PC-3 (cell line): ENCODE results near the gene GLI1. TPM values are rescaled to one million over a fixed set of nuclear protein-coding genes. Genes with fewer than 3 reads are reported as not detected.

Source experiments
- ATAC-seq: fragments of 200-7000 bp; cut with Tn5 transposase; 2 replicates; pipeline ENCODE4 v1.9.1; 2020; ENCODE audit warnings: mild to moderate bottlenecking, moderate library complexity
- BruUV-seq: library from RNA; stranded (reverse); fragments of 400-500 nt; replicated peaks from 2 replicates; lab custom pipeline; 2021; lab: Mats Ljungman, UMichigan
- CTCF ChIA-PET: fragments of 300-600 bp; sonication (Branson Sonifier 250); formaldehyde crosslinking; loops from one replicate; lab custom pipeline; 2022; ENCODE audit warnings: antibody characterized with exemption; lab: Charles Lee
- POLR2A ChIA-PET: fragments of 300-600 bp; sonication (Branson Sonifier 250); formaldehyde crosslinking; loops from one replicate; lab custom pipeline; 2022; ENCODE audit warnings: antibody characterized with exemption; ENCODE audit not compliant: unreplicated experiment; lab: Charles Lee
- DNase-seq: peaks from one replicate; pipeline ENCODE4 v3.0.0-alpha.2; 2015
- H2AFZ ChIP-seq: fragments of 300-600 bp; sonication (generic); 2 replicates; pipeline ENCODE4 v1.6.0; 2016; ENCODE audit warnings: antibody characterized with exemption, low read length
- H3F3A ChIP-seq: fragments of 300-600 bp; sonication (generic); one replicate; pipeline ENCODE4 v1.6.0; 2017; ENCODE audit warnings: antibody characterized with exemption, low read length, control low read depth, mild to moderate bottlenecking; ENCODE audit not compliant: unreplicated experiment
- H3K27ac ChIP-seq: fragments of 300-600 bp; sonication (generic); 2 replicates; pipeline ENCODE4 v1.5.1; 2016; ENCODE audit warnings: mild to moderate bottlenecking, low read length
- H3K27me3 ChIP-seq: fragments of 300-600 bp; sonication (generic); 2 replicates; pipeline ENCODE4 v1.6.1; 2016; ENCODE audit warnings: low read length, mixed read lengths
- H3K36me3 ChIP-seq: fragments of 300-600 bp; sonication (generic); 2 replicates; pipeline ENCODE4 v1.6.1; 2016; ENCODE audit warnings: low read depth, mixed run types, low read length, mixed read lengths
- H3K4me1 ChIP-seq: fragments of 300-600 bp; sonication (generic); 2 replicates; pipeline ENCODE4 v1.5.1; 2016; ENCODE audit warnings: low read length; ENCODE audit not compliant: insufficient read depth
- H3K4me2 ChIP-seq: fragments of 300-600 bp; sonication (generic); 2 replicates; pipeline ENCODE4 v1.6.0; 2016; ENCODE audit warnings: low read length
- H3K4me3 ChIP-seq: fragments of 300-600 bp; sonication (generic); 2 replicates; pipeline ENCODE4 v1.5.1; 2016; ENCODE audit warnings: mild to moderate bottlenecking, low read length, mixed read lengths
- H3K79me2 ChIP-seq: fragments of 300-600 bp; sonication (generic); 2 replicates; pipeline ENCODE4 v1.6.1; 2017; ENCODE audit warnings: low read length, mixed read lengths
- H3K9ac ChIP-seq: fragments of 300-600 bp; sonication (generic); 2 replicates; pipeline ENCODE4 v1.6.0; 2016; ENCODE audit warnings: mild to moderate bottlenecking, low read length
- H3K9me2 ChIP-seq: fragments of 300-600 bp; sonication (generic); replicated peaks from 2 replicates; pipeline ENCODE4 v1.6.1; 2016; ENCODE audit warnings: mixed run types, low read length, mixed read lengths
- H3K9me3 ChIP-seq: fragments of 300-600 bp; sonication (generic); 2 replicates; pipeline ENCODE4 v1.6.1; 2016; ENCODE audit warnings: low read length, mixed read lengths
- H4K20me1 ChIP-seq: fragments of 300-600 bp; sonication (generic); 2 replicates; pipeline ENCODE4 v1.6.1; 2016; ENCODE audit warnings: low read length, mixed read lengths
- CTCF ChIP-seq: fragments of 300-600 bp; sonication (generic); conservative IDR thresholded peaks from 2 replicates; pipeline ENCODE4 v1.5.1; 2017; ENCODE audit warnings: antibody characterized with exemption, low read depth, mild to moderate bottlenecking, low read length
- EZH2 ChIP-seq: fragments of 300-600 bp; sonication (generic); IDR thresholded peaks from one replicate; pipeline ENCODE4 v1.6.1; 2017; ENCODE audit warnings: antibody characterized with exemption, mild to moderate bottlenecking, low read length; ENCODE audit not compliant: unreplicated experiment
- EZH2phosphoT487 ChIP-seq: fragments of 300-600 bp; sonication (generic); IDR thresholded peaks from 2 replicates; pipeline ENCODE4 v1.6.1; 2018; ENCODE audit warnings: mild to moderate bottlenecking, antibody characterized with exemption, low read length, borderline replicate concordance
- intact Hi-C: fragments of 100-400 bp; cut with micrococcal nuclease; formaldehyde crosslinking; loops from 2 replicates; pipeline ENCODE4 v1.9.0; 2023
- microRNA-seq: library from miRNA; unstranded; fragments of <30 nt; microRNA quantifications from one replicate; pipeline ENCODE4 v1.1.0, GENCODE V29; 2020; ENCODE audit not compliant: unreplicated experiment
- total RNA-seq: library from RNA; depleted of rRNA; stranded (reverse); fragments of >200 nt; gene quantifications from 2 replicates; pipeline ENCODE4 v1.2.3, GENCODE V29; 2014; rRNA removed

GLI1 gene
- total RNA-seq, 1 experiment from 2014 or later, result 3.0 TPM

- peaks cover 58% of the 10 kb centered on the region for H3K79me2 ChIP-seq
- no peak for TF ChIP-seq CTCF
- TF ChIP-seq EZH2, result no peak
- TF ChIP-seq EZH2phosphoT487, result no peak
- no peaks in the 10 kb centered on the region for H3K27me3 ChIP-seq
- peaks cover 28% of the 10 kb centered on the region for H4K20me1 ChIP-seq
- peak within 1 kb of the TSS; percentile 98 for H3K4me2 ChIP-seq
- H3K4me1 ChIP-seq, result peaks cover 47% of the 10 kb centered on the region
- H3K27ac ChIP-seq, result peak within 1 kb of the TSS; percentile 82
- peak within 1 kb of the TSS; percentile 94 for H3K9ac ChIP-seq
- peaks cover 33% of the 10 kb centered on the region for H3K36me3 ChIP-seq
- no peaks in the 10 kb centered on the region for H3K9me3 ChIP-seq
- no peaks in the 10 kb centered on the region for H3F3A ChIP-seq
- DNase-seq, result peak; percentile 98
- TSS peak; percentile 59 for BruUV-seq
- H3K4me3 ChIP-seq, result peak within 1 kb of the TSS; percentile 96
- intact Hi-C loops, result no loop called here
- ChIA-PET CTCF (no interaction called here), POLR2A (no interaction called here)
- ATAC-seq, result peak; percentile 59
- no peaks in the 10 kb centered on the region for H3K9me2 ChIP-seq
- H2AFZ ChIP-seq, result peak within 1 kb of the TSS; percentile 74
Observed at GRCh38 chr12:57520053-57520818, 60.7 kb downstream of the GLI1 start, which contains the start of gene DDIT3. Gene DDIT3, minus strand, starts transcription at chr12:57520514. Its CDS starts 3,108 bp downstream, at chr12:57517406.

DNA sequence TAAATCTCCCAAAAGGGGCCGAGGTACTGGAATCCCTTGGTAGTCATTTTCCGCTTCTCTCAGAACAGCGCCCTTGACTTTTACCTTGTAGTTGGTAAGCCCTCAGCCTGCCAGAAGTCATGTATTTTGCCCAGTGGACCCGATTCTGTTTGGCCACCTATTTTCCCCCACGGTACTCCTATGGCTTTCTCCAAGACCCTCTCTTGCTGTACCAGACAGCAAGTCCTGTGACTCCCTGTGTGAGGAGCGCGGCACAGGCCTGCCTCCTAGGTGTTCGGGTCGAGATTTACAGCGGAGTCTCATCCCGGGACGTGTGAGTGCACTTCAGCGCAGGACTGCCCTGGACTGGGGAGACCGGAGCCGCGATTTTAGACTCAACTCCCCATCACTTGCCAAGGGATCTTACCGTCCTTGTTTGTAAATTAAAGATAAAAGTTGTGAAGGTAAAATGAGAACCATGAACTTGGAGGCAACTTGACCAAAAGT, 62.0 kb downstream of the GLI1 start:
- DNase-seq (no peak), ATAC-seq (no peak)
- TF ChIP-seq EZH2phosphoT487 (no peak), EZH2 (no peak), CTCF (no peak)
- H3K79me2 ChIP-seq, result peaks cover 60% of the 10 kb centered on the region
- intact Hi-C loops, result no loop called here
- H2AFZ ChIP-seq, result peak overlapping the region; percentile 80
- no peaks in the 10 kb centered on the region for H3K27me3 ChIP-seq
- no TSS peak for BruUV-seq
- ChIA-PET CTCF (no interaction called here), POLR2A (no interaction called here)
- no peaks in the 10 kb centered on the region for H3K9me2 ChIP-seq
- H4K20me1 ChIP-seq, result peaks cover 28% of the 10 kb centered on the region
- peaks cover 47% of the 10 kb centered on the region for H3K4me1 ChIP-seq
- no peaks in the 10 kb centered on the region for H3K9me3 ChIP-seq
- H3K4me2 ChIP-seq, result peak overlapping the region; percentile 86
- peaks cover 22% of the 10 kb centered on the region; the same call in 1 of the 2 replicates for H3K36me3 ChIP-seq
- peak overlapping the region; percentile 75 for H3K9ac ChIP-seq
- peak overlapping the region; percentile 77 for H3K27ac ChIP-seq
- peak overlapping the region; percentile 65 for H3K4me3 ChIP-seq
- no peaks in the 10 kb centered on the region for H3F3A ChIP-seq

Small RNAs within 50 kb of the gene (microRNA-seq; reads per million reads assigned to microRNA genes)
- 0.75 reads per million for gene MIR616
- gene MIR6758, result 0.75 reads per million

Other genes with a start within 250 kb of the GLI1 start
- gene NXPH4, start 243.0 kb upstream of the GLI1 start, total RNA-seq, result 10.7 and 15.1 TPM in 2 replicates
- gene SHMT2, start 230.1 kb upstream of the GLI1 start, total RNA-seq, result 210 and 263 TPM in 2 replicates
- 1.4 and 1.8 TPM in 2 replicates for gene STAC3, start 208.6 kb upstream of the GLI1 start, total RNA-seq
- gene R3HDM2, start 28.7 kb upstream of the GLI1 start, total RNA-seq, result 14.0 and 15.7 TPM in 2 replicates
- not detected in 2 replicates for gene INHBC, start 25.0 kb upstream of the GLI1 start, total RNA-seq
- gene INHBE, start 4.5 kb upstream of the GLI1 start, total RNA-seq, result not detected in 2 replicates
- gene ARHGAP9, start 20.1 kb downstream of the GLI1 start, total RNA-seq, result not detected in 2 replicates
- gene MARS1, start 28.3 kb downstream of the GLI1 start, total RNA-seq, result 209 and 210 TPM in 2 replicates
- 27.4 and 33.1 TPM in 2 replicates for gene DDIT3, start 60.7 kb downstream of the GLI1 start, total RNA-seq
- gene MBD6, start 63.0 kb downstream of the GLI1 start, total RNA-seq, result 13.1 and 13.2 TPM in 2 replicates
- 88.5 and 96.4 TPM in 2 replicates for gene DCTN2, start 87.4 kb downstream of the GLI1 start, total RNA-seq
- not detected in 2 replicates for gene KIF5A, start 90.3 kb downstream of the GLI1 start, total RNA-seq
- 83.6 and 88.6 TPM in 2 replicates for gene PIP4K2C, start 131.4 kb downstream of the GLI1 start, total RNA-seq
- 11.9 and 15.9 TPM in 2 replicates for gene DTX3, start 145.0 kb downstream of the GLI1 start, total RNA-seq
- 10.0 and 18.1 TPM in 2 replicates for gene ARHGEF25, start 151.7 kb downstream of the GLI1 start, total RNA-seq
- 39.0 and 42.3 TPM in 2 replicates for gene B4GALNT1, start 173.4 kb downstream of the GLI1 start, total RNA-seq
- 145 and 223 TPM in 2 replicates for gene OS9, start 234.3 kb downstream of the GLI1 start, total RNA-seq